ENCODE measurements around the gene AKT1.
"Not testable (repeated sequence)": the region's sequence is repeated elsewhere in the genome, so short reads cannot be mapped to it uniquely, and the experiment has no call there.

AKT1 gene

GRCh38 chr14:104816616-104816884 lies 21.0 kb upstream of the AKT1 start:
- DNase-seq (ENCODE audit: low spot score), result no peak
- in situ Hi-C loops (cut with MboI; ENCODE audit: low sequenced_read_pairs, unreplicated experiment), result no loop called here
- TF ChIP-seq CTCF (IDR thresholded peaks at IDR 0.05; ENCODE audit: borderline replicate concordance, control extremely low read depth, extremely low read depth, insufficient read depth, missing control alignments), result no peak

- DNase-seq (ENCODE audit: low spot score); in situ Hi-C loops (cut with MboI; ENCODE audit: low sequenced_read_pairs, unreplicated experiment): not testable (repeated sequence)
These were observed 19.2 kb upstream of the AKT1 start for GRCh38 chr14:104814701-104815100.

- no peak for TF ChIP-seq CTCF (IDR thresholded peaks at IDR 0.05; ENCODE audit: borderline replicate concordance, control extremely low read depth, extremely low read depth, insufficient read depth, missing control alignments)
- DNase-seq (ENCODE audit: low spot score), result no peak
- in situ Hi-C loops (cut with MboI; ENCODE audit: low sequenced_read_pairs, unreplicated experiment), result no loop called here
These were observed 17.7 kb upstream of the AKT1 start for GRCh38 chr14:104813286-104813685.

GRCh38 chr14:104810316-104810715 lies 14.8 kb upstream of the AKT1 start:
- in situ Hi-C loops (cut with MboI; ENCODE audit: low sequenced_read_pairs, unreplicated experiment), result no loop called here
- no peak for DNase-seq (ENCODE audit: low spot score)
- TF ChIP-seq CTCF (IDR thresholded peaks at IDR 0.05; ENCODE audit: borderline replicate concordance, control extremely low read depth, extremely low read depth, insufficient read depth, missing control alignments), result no peak

- no peak for DNase-seq (ENCODE audit: low spot score)
- no peak for TF ChIP-seq CTCF (IDR thresholded peaks at IDR 0.05; ENCODE audit: borderline replicate concordance, control extremely low read depth, extremely low read depth, insufficient read depth, missing control alignments)
- in situ Hi-C loops (cut with MboI; ENCODE audit: low sequenced_read_pairs, unreplicated experiment), result no loop called here
These were observed 12.9 kb upstream of the AKT1 start for GRCh38 chr14:104808456-104808855.

- no peak for DNase-seq (ENCODE audit: low spot score)
- in situ Hi-C loops (cut with MboI; ENCODE audit: low sequenced_read_pairs, unreplicated experiment), result no loop called here
- TF ChIP-seq CTCF (IDR thresholded peaks at IDR 0.05; ENCODE audit: borderline replicate concordance, control extremely low read depth, extremely low read depth, insufficient read depth, missing control alignments), result no peak
These were observed 11.3 kb upstream of the AKT1 start for GRCh38 chr14:104806625-104807465.

- in situ Hi-C loops (cut with MboI; ENCODE audit: low sequenced_read_pairs, unreplicated experiment), result no loop called here
- DNase-seq (ENCODE audit: low spot score), result no peak
- no peak for TF ChIP-seq CTCF (IDR thresholded peaks at IDR 0.05; ENCODE audit: borderline replicate concordance, control extremely low read depth, extremely low read depth, insufficient read depth, missing control alignments)
These were observed 10.5 kb upstream of the AKT1 start for GRCh38 chr14:104805941-104806624.
